Fibroblast of pulmonary artery (primary cell): ENCODE data around the gene TMEM30B.

Experiments used
- DNase-seq: peaks from one replicate; pipeline ENCODE4 v3.0.0-alpha.2; 2010; ENCODE audit warnings: low read depth
- H3K4me3 ChIP-seq: replicated peaks from 2 replicates; pipeline ENCODE4 v1.5.1; 2011; ENCODE audit warnings: low read depth, mild to moderate bottlenecking, control low read depth, low read length, moderate library complexity
- TF ChIP-seq, protein P1 (sequence below): IDR thresholded peaks from 2 replicates; pipeline ENCODE4 v1.5.1; 2011; ENCODE audit warnings: mild to moderate bottlenecking, control low read depth, low read length, inconsistent platforms; ENCODE audit errors: missing control alignments

The TMEM30B gene

GRCh38 chr14:61279082-61279481, 2.1 kb downstream of the TMEM30B start:
- H3K4me3 ChIP-seq: no peak overlapping the region
- no peak for DNase-seq
- TF ChIP-seq, protein P1, sequence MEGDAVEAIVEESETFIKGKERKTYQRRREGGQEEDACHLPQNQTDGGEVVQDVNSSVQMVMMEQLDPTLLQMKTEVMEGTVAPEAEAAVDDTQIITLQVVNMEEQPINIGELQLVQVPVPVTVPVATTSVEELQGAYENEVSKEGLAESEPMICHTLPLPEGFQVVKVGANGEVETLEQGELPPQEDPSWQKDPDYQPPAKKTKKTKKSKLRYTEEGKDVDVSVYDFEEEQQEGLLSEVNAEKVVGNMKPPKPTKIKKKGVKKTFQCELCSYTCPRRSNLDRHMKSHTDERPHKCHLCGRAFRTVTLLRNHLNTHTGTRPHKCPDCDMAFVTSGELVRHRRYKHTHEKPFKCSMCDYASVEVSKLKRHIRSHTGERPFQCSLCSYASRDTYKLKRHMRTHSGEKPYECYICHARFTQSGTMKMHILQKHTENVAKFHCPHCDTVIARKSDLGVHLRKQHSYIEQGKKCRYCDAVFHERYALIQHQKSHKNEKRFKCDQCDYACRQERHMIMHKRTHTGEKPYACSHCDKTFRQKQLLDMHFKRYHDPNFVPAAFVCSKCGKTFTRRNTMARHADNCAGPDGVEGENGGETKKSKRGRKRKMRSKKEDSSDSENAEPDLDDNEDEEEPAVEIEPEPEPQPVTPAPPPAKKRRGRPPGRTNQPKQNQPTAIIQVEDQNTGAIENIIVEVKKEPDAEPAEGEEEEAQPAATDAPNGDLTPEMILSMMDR: no peak

DNA sequence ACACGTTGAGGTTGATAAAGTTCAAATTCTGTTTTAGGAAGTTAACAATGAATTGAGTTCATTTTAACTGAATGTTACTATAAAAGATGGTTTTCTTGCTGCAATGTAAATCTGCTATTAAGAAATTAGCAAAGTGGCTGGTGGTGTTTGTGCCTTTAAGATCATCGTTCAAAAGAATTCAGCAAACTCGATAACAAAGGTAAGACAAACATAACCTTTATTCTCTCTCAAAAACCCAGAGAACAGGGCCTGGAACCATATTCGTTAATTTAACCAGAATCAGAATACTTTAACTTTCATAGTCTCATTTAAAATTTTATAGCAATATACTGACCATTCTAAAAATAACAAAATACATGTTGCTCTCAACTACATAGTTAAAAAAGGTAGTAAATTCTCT, 3.4 kb downstream of the TMEM30B start:
- no peak overlapping the region for H3K4me3 ChIP-seq
- DNase-seq: no peak
- TF ChIP-seq, protein P1: no peak

GRCh38 chr14:61277232-61277631, 3.9 kb downstream of the TMEM30B start:
- no peak overlapping the region for H3K4me3 ChIP-seq
- TF ChIP-seq, protein P1: no peak
- no peak for DNase-seq

- H3K4me3 ChIP-seq: no peak overlapping the region
- DNase-seq: no peak
- TF ChIP-seq, protein P1: no peak
Observed at GRCh38 chr14:61271552-61271951, 9.6 kb downstream of the TMEM30B start.

DNA sequence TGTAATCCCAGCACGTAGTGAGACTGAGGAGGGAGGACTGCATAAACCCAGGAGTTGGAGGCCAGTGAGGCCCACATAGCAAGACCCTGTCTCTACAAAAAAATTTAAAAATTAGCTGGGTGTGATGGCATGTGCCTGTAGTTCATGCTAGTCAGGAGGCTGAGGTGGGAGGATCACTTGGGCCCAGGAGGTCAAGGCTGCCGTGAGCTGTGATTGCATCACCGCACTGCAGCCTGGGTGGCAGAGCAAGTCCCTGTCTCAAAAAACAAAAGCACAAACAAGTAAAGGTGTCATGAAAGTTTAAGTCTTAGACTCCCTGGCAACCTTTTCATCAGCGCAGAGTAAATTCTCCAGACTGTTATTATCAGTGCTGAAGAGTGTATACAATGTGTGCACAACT, 10.4 kb downstream of the TMEM30B start:
- TF ChIP-seq, protein P1: no peak
- H3K4me3 ChIP-seq: no peak overlapping the region
- DNase-seq: no peak

DNA sequence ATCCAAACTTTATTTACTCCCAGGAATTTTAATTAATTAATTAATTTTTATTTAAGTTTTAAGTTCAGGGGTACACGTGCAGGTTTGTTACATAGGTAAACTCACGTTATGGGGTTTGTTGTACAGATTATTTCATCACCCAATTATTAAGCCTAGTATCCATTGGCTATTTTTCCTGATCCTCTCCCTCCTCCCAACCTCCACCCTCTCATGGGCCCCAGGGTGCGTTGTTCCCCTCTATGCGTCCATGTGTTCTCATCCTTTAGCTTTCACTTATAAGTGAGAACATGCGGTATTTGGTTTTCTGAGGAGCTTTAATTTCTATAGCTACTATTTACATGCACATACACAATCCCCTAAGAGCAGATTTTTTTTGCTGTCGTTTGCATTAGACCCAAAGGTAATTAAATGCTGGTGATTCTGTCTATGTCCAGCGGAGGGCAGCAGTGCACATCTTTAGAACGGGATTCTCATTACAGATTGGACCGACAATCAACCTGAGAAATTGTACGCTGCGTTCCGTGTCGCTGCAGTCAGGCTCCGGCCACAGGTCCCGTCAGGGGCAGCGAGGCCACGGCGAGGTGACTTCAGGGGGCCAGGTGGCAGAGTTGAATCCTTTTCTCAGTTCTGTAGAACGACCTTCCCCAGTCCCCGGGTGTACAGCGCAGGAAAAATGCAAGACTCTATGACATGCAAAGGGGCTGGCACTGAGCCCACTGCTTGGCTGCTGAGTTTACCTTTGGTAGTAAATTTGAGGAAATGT, 11.6 kb downstream of the TMEM30B start:
- H3K4me3 ChIP-seq: peak overlapping the region; percentile 47
- DNase-seq: peak; percentile 80
- TF ChIP-seq, protein P1: peak; percentile 72

DNA sequence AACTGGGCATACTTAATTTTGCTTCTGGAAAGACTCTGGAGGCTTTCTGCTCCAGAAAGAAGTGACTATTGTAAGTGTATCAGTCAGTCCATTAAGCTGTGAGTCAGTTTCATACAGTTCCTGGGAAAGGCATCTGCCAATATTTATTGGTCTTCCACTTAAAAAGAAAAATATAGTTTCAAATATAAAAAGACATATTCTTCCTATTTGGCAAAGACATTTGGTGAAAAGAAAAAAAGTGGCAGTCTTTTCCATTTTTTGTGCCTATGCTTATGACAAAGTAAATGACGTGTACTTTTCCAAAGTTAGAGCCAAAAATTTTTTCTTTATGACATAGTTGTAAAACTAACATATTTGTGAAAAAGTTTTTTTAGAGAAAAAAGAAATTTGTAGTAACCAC, 12.3 kb downstream of the TMEM30B start:
- no peak for DNase-seq
- TF ChIP-seq, protein P1: no peak
- no peak overlapping the region for H3K4me3 ChIP-seq
